MM.1S (cell line): ENCODE data around the gene TMPRSS12.
"Not testable (repeated sequence)": the region's sequence is repeated elsewhere in the genome, so short reads cannot be mapped to it uniquely, and the experiment has no call there.

Experiments used
- DNase-seq: peaks from one replicate; pipeline ENCODE4 v3.0.0-alpha.2; 2015
- H2AFZ ChIP-seq: fragments of 300-600 bp; sonication (generic); 2 replicates; pipeline ENCODE4 v1.6.0; 2016; ENCODE audit warnings: antibody characterized with exemption, low read length
- H3F3A ChIP-seq: fragments of 300-600 bp; sonication (generic); 2 replicates; pipeline ENCODE4 v1.6.1; 2016; ENCODE audit warnings: mild to moderate bottlenecking, antibody characterized with exemption, low read length, moderate library complexity, mixed read lengths; ENCODE audit not compliant: insufficient read depth
- H3K27ac ChIP-seq: fragments of 300-600 bp; sonication (generic); 2 replicates; pipeline ENCODE4 v1.5.1; 2016; ENCODE audit warnings: mild to moderate bottlenecking, low read length
- H3K27me3 ChIP-seq: fragments of 300-600 bp; sonication (generic); replicated peaks from 2 replicates; pipeline ENCODE4 v1.6.0; 2016; ENCODE audit warnings: low read length; ENCODE audit not compliant: insufficient read depth
- H3K36me3 ChIP-seq: fragments of 300-600 bp; sonication (generic); replicated peaks from 2 replicates; pipeline ENCODE4 v1.6.1; 2016; ENCODE audit warnings: mild to moderate bottlenecking, low read length, mixed read lengths; ENCODE audit not compliant: insufficient read depth
- H3K4me1 ChIP-seq: fragments of 300-600 bp; sonication (generic); 2 replicates; pipeline ENCODE4 v1.6.1; 2016; ENCODE audit warnings: low read length, mixed read lengths
- H3K4me2 ChIP-seq: fragments of 300-600 bp; sonication (generic); 2 replicates; pipeline ENCODE4 v1.6.0; 2016; ENCODE audit warnings: low read depth, low read length
- H3K4me3 ChIP-seq: fragments of 300-600 bp; sonication (generic); 2 replicates; pipeline ENCODE4 v1.5.1; 2016; ENCODE audit warnings: low read length, mixed read lengths
- H3K79me2 ChIP-seq: fragments of 300-600 bp; sonication (generic); 2 replicates; pipeline ENCODE4 v1.6.1; 2016; ENCODE audit warnings: mixed run types, low read length, mixed read lengths
- H3K9ac ChIP-seq: fragments of 300-600 bp; sonication (generic); 2 replicates; pipeline ENCODE4 v1.6.1; 2016; ENCODE audit warnings: low read length, mixed read lengths
- H3K9me2 ChIP-seq: fragments of 300-600 bp; sonication (generic); replicated peaks from 2 replicates; pipeline ENCODE4 v1.6.1; 2016; ENCODE audit warnings: mild to moderate bottlenecking, low read length, mixed read lengths; ENCODE audit not compliant: insufficient read depth
- H3K9me3 ChIP-seq: fragments of 300-600 bp; sonication (generic); replicated peaks from 2 replicates; pipeline ENCODE4 v1.6.1; 2016; ENCODE audit warnings: mild to moderate bottlenecking, low read length, mixed read lengths; ENCODE audit not compliant: insufficient read depth
- H4K20me1 ChIP-seq: fragments of 300-600 bp; sonication (generic); 2 replicates; pipeline ENCODE4 v1.6.1; 2016; ENCODE audit warnings: mild to moderate bottlenecking, low read length, moderate library complexity, mixed read lengths; ENCODE audit not compliant: insufficient read depth
- CTCF ChIP-seq: fragments of 300-600 bp; sonication (generic); IDR thresholded peaks from 2 replicates; pipeline ENCODE4 v1.5.1; 2016; ENCODE audit warnings: antibody characterized with exemption, low read length, mixed read lengths
- EZH2 ChIP-seq: fragments of 300-600 bp; sonication (generic); optimal IDR thresholded peaks from 2 replicates; pipeline ENCODE3; 2017; ENCODE audit warnings: low read depth, mild to moderate bottlenecking, antibody characterized with exemption, low read length, mixed read lengths
- EZH2phosphoT487 ChIP-seq: fragments of 300-600 bp; sonication (generic); IDR thresholded peaks from 2 replicates; pipeline ENCODE4 v1.6.1; 2018; ENCODE audit warnings: antibody characterized with exemption, low read length

Gene TMPRSS12

GRCh38 chr12:50901685-50902113, 59.0 kb downstream of the TMPRSS12 start:
- TF ChIP-seq CTCF (no peak), EZH2 (no peak), EZH2phosphoT487 (no peak)
- Histone ChIP-seq H3K4me3 (peak overlapping the region; percentile 50), H3K4me1 (peaks cover 7% of the 10 kb centered on the region), H3K9ac (peak overlapping the region; percentile 48), H3K27me3 (no peaks in the 10 kb centered on the region), H3K79me2 (peaks cover 8% of the 10 kb centered on the region; the same call in 1 of the 2 replicates), H3K9me3 (no peaks in the 10 kb centered on the region), H3K9me2 (no peaks in the 10 kb centered on the region), H3K36me3 (no peaks in the 10 kb centered on the region), H2AFZ (peak overlapping the region; percentile 49; the same call in 1 of the 2 replicates), H3K4me2 (peak overlapping the region; percentile 71), H4K20me1 (no peaks in the 10 kb centered on the region), H3F3A (peaks cover 17% of the 10 kb centered on the region; the same call in 1 of the 2 replicates), H3K27ac (peak overlapping the region; percentile 71)
- peak; percentile 98 for DNase-seq

DNA sequence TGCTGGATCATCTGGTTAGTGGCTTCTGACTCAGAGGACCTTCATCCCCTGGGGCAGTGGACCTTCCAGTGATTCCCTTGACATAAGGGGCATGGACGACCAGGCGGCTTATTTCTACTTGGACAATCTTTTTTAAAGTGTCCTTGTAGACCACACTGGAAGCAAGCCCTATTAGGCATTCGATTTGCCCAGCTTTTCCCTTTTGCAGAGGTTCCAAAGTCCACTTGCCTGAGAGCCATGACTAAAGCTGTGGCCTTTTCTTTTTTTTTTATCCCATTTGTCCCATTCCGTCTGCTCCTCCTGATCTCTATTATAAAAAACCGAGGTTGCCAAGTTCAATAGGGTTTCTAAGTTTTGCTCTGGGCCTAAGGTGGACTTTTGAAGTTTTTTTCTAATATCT, 65.8 kb downstream of the TMPRSS12 start:
- H4K20me1 ChIP-seq, H3K27me3 ChIP-seq, H3K4me1 ChIP-seq, H3K4me2 ChIP-seq, H3K4me3 ChIP-seq, H3K9ac ChIP-seq, DNase-seq, H3F3A ChIP-seq, H3K27ac ChIP-seq, H3K79me2 ChIP-seq, H2AFZ ChIP-seq, H3K9me2 ChIP-seq, H3K36me3 ChIP-seq, H3K9me3 ChIP-seq: not testable (repeated sequence)

GRCh38 chr12:50912361-50912760, 69.6 kb downstream of the TMPRSS12 start:
- H3K4me3 ChIP-seq, H3K9me3 ChIP-seq, H2AFZ ChIP-seq, H3K36me3 ChIP-seq, H3K79me2 ChIP-seq, H3K4me1 ChIP-seq, H3F3A ChIP-seq, DNase-seq, H3K9ac ChIP-seq, H3K27ac ChIP-seq, H3K4me2 ChIP-seq, H3K9me2 ChIP-seq, H4K20me1 ChIP-seq, H3K27me3 ChIP-seq: not testable (repeated sequence)

GRCh38 chr12:50913224-50913623, 70.5 kb downstream of the TMPRSS12 start:
- Histone ChIP-seq H3K4me2 (no peak overlapping the region), H3K4me1 (peaks cover 6% of the 10 kb centered on the region), H3F3A (0 out of 2 replicates have a peak, but pooled peaks cover 2% of the 10 kb centered on the region), H3K36me3 (no peaks in the 10 kb centered on the region), H3K9me2 (no peaks in the 10 kb centered on the region), H3K27ac (no peak overlapping the region), H4K20me1 (no peaks in the 10 kb centered on the region), H3K9me3 (no peaks in the 10 kb centered on the region), H2AFZ (no peak overlapping the region), H3K9ac (no peak overlapping the region), H3K27me3 (no peaks in the 10 kb centered on the region), H3K79me2 (no peaks in the 10 kb centered on the region), H3K4me3 (no peak overlapping the region)
- no peak for DNase-seq
- TF ChIP-seq EZH2 (no peak), EZH2phosphoT487 (no peak), CTCF (no peak)
